Karpas-422 (cell line): Measurements from ENCODE around the gene RNF222. TPM values are rescaled to one million over a fixed set of nuclear protein-coding genes. Genes with fewer than 3 reads are reported as not detected.

Experiments
- DNase-seq: peaks from one replicate; pipeline ENCODE4 v3.0.0-alpha.2; 2015
- H2AFZ ChIP-seq: fragments of 200-600 bp; sonication (generic); 2 replicates; pipeline ENCODE4 v1.6.1; 2014; ENCODE audit warnings: antibody characterized with exemption, low read length, mixed read lengths
- H3K27ac ChIP-seq: fragments of 200-600 bp; sonication (generic); 2 replicates; pipeline ENCODE4 v1.5.1; 2014; ENCODE audit warnings: mild to moderate bottlenecking, low read length, moderate library complexity
- H3K27me3 ChIP-seq: fragments of 200-600 bp; sonication (generic); 2 replicates; pipeline ENCODE4 v1.6.1; 2014; ENCODE audit warnings: low read length, mixed read lengths
- H3K36me3 ChIP-seq: fragments of 200-600 bp; sonication (generic); 2 replicates; pipeline ENCODE4 v1.6.1; 2014; ENCODE audit warnings: low read length, mixed read lengths; ENCODE audit not compliant: insufficient read depth
- H3K4me1 ChIP-seq: fragments of 200-600 bp; sonication (generic); 2 replicates; pipeline ENCODE4 v1.6.1; 2014; ENCODE audit warnings: mild to moderate bottlenecking, low read length, mixed read lengths
- H3K4me2 ChIP-seq: fragments of 200-600 bp; sonication (generic); 2 replicates; pipeline ENCODE4 v1.6.1; 2014; ENCODE audit warnings: low read length, low read depth, mild to moderate bottlenecking; ENCODE audit not compliant: poor library complexity, severe bottlenecking
- H3K4me3 ChIP-seq: fragments of 200-600 bp; sonication (generic); 2 replicates; pipeline ENCODE4 v1.5.1; 2014; ENCODE audit warnings: mild to moderate bottlenecking, antibody characterized with exemption, low read length, mixed read lengths
- H3K79me2 ChIP-seq: fragments of 200-600 bp; sonication (generic); 2 replicates; pipeline ENCODE4 v1.6.1; 2014; ENCODE audit warnings: mild to moderate bottlenecking, low read length, mixed read lengths
- H3K9ac ChIP-seq: fragments of 200-600 bp; sonication (generic); 2 replicates; pipeline ENCODE4 v1.6.0; 2014; ENCODE audit warnings: low read length
- H3K9me2 ChIP-seq: fragments of 200-600 bp; sonication (generic), shearing (Covaris generic); replicated peaks from 2 replicates; pipeline ENCODE4 v1.6.0; 2014; ENCODE audit warnings: mild to moderate bottlenecking, low read length, moderate library complexity; ENCODE audit not compliant: insufficient read depth
- H3K9me3 ChIP-seq: fragments of 300-700, 200-600 bp; sonication (generic); 2 replicates; pipeline ENCODE4 v1.6.1; 2014; ENCODE audit warnings: low read length, mixed read lengths
- H4K20me1 ChIP-seq: fragments of 200-600 bp; sonication (generic); 2 replicates; pipeline ENCODE4 v1.6.1; 2014; ENCODE audit warnings: mild to moderate bottlenecking, antibody characterized with exemption, low read length, low read depth; ENCODE audit not compliant: insufficient read depth
- total RNA-seq: library from RNA; depleted of rRNA; stranded (reverse); fragments of >200 nt; shearing (Covaris generic); gene quantifications from 2 replicates; pipeline ENCODE4 v1.2.3, GENCODE V29; 2014; ENCODE audit warnings: low replicate concordance

The RNF222 gene
- total RNA-seq, 1 experiment from 2014 or later: not detected

DNA sequence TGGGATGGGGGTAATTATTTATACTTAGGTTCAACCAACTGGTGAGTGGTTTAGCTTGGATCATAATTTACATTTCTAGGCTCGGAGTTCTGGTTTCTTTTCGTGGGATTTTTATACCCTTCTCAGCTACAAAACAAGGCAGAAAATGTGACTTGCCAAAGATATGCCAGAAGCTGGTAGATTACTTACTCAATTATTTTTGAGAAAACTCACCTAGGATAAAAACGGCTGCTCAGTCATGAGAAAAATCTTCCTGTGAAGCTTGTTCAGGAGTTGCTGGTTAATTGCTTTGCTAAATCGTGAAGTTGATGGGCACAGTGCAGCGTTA, 39.2 kb upstream of the RNF222 start:
- Histone ChIP-seq H4K20me1 (no peaks in the 10 kb centered on the region; the same call in 1 of the 2 replicates), H2AFZ (no peak overlapping the region), H3K4me1 (peaks cover 11% of the 10 kb centered on the region), H3K27ac (peak overlapping the region; percentile 67; the same call in 1 of the 2 replicates), H3K9ac (peak overlapping the region; percentile 99), H3K79me2 (peaks cover 59% of the 10 kb centered on the region), H3K36me3 (peaks cover 5% of the 10 kb centered on the region; the same call in 1 of the 2 replicates), H3K9me2 (no peaks in the 10 kb centered on the region), H3K9me3 (no peaks in the 10 kb centered on the region), H3K4me2 (peak overlapping the region; percentile 84), H3K4me3 (peak overlapping the region; percentile 86), H3K27me3 (no peaks in the 10 kb centered on the region)
- no peak for DNase-seq

DNA sequence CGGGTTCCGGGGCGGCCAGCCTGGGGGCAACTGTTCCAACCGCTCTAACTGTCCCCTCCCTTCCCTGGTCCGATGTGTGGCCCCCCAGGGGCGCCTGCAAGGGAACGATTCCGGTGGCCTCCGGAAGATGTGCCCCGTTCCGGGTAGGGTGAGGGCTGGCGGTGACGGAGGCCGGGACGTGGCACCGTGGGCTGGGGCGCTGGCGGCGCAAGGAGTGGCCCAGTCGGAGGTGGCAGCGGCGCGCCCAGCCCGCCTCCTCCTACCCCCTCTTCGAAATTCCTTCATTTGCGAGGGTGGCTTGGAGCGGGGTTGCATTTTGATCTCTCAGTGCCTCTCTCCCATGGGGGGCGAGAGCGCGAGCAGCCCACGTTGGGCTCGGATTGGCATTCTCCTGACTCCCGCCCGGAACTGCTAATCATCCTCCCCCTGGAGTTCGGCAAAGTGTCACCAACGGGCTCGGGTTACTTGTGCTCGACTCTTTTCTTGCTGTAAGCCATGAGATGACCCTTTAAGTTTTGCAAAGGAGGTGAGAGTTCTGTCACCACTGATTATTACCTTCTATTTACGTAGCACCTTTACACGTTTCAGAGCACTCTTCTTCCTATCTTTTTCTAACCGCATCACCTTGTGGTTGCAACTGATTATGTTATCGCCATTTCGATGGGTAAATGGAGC, 38.7 kb upstream of the RNF222 start:
- Histone ChIP-seq H3K79me2 (peaks cover 54% of the 10 kb centered on the region), H3K4me2 (peak overlapping the region; percentile 84), H3K9me2 (no peaks in the 10 kb centered on the region), H2AFZ (peak overlapping the region; percentile 38; the same call in 1 of the 2 replicates), H3K27ac (peak overlapping the region; percentile 67), H3K4me1 (peaks cover 11% of the 10 kb centered on the region), H3K9ac (peak overlapping the region; percentile 99), H3K9me3 (no peaks in the 10 kb centered on the region), H4K20me1 (no peaks in the 10 kb centered on the region; the same call in 1 of the 2 replicates), H3K27me3 (no peaks in the 10 kb centered on the region), H3K36me3 (peaks cover 5% of the 10 kb centered on the region; the same call in 1 of the 2 replicates), H3K4me3 (peak overlapping the region; percentile 86)
- DNase-seq: peak; percentile 78

DNA sequence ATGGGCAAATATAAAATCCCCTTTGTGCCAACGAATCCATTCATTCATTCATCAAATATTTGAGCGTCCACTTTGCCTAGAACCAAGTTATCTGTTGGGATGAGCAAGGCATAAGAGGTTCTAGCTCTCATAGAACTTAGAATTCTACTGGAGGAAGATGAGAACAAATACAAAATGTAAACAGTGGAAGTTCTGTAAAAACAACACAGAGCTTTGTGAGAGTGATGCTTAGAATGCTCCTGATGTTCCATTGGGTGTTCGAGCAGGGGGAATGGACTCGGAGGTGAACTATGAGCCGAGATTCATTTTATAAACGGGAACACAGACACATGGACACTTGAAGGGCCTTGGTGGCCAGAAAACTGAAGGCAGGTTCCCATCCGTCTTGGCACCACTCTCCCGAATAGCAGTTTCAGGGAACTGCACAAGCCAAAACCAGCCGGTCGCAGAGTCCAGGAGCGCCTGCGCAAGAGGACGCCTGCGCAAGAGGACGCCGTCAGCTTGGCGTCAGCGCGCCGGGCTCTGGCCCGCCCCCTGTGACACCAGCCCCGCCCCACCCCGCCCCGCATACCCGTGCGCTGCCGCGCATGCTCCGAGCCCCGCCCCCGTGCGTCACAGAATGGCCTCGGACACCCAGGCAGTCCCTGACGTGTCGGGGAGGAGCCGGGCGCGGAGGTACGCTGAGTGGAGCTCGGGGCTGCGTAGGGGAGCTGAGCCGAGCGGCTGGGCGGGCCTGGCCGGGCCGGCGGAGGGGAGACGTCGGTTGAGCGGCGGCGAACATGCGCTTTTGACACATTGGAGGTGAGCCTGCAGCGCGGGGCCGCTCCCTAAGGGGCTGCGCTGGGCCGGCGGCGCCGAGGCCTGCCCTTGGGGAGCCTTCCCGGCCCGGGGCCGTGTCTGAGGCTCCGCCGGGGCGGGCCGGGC, 37.9 kb upstream of the RNF222 start, which contains the start of gene NDEL1:
Gene NDEL1 (plus strand): TSS at position 640 of the 924 bp plus-strand sequence. CDS start 8,388 bp downstream, outside the sequence.
- peak; percentile 99 for DNase-seq
- Histone ChIP-seq H3K9me3 (no peaks in the 10 kb centered on the region), H3K36me3 (peaks cover 5% of the 10 kb centered on the region; the same call in 1 of the 2 replicates), H2AFZ (peak within 1 kb of the TSS; percentile 73), H3K27ac (peak within 1 kb of the TSS; percentile 67), H3K4me1 (peaks cover 11% of the 10 kb centered on the region), H3K79me2 (peaks cover 46% of the 10 kb centered on the region), H3K9ac (peak within 1 kb of the TSS; percentile 99), H4K20me1 (no peaks in the 10 kb centered on the region; the same call in 1 of the 2 replicates), H3K9me2 (no peaks in the 10 kb centered on the region), H3K4me2 (peak within 1 kb of the TSS; percentile 94), H3K4me3 (peak within 1 kb of the TSS; percentile 86), H3K27me3 (no peaks in the 10 kb centered on the region)

DNA sequence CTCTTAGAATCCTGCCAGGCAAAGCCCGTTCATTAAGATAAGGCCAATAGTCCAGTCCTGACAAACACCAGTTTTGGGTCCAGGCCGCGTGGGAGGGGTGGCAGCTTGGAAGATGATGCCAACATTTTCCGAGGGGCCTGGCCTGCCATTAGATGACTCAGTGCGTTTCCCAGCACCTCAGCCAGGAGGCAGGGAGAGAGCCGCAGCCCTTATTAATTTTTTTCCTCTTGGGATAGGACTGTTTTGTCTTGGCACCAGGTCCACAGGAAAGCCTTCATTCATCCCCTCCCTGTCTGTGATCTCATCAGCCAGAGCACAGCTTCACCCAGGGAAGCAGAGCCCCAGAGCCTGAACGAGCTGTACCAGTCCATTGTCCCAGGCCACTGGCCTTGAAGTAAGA, 33.3 kb upstream of the RNF222 start:
- Histone ChIP-seq H3K27me3 (no peaks in the 10 kb centered on the region), H3K9me2 (no peaks in the 10 kb centered on the region), H2AFZ (no peak overlapping the region)

DNA sequence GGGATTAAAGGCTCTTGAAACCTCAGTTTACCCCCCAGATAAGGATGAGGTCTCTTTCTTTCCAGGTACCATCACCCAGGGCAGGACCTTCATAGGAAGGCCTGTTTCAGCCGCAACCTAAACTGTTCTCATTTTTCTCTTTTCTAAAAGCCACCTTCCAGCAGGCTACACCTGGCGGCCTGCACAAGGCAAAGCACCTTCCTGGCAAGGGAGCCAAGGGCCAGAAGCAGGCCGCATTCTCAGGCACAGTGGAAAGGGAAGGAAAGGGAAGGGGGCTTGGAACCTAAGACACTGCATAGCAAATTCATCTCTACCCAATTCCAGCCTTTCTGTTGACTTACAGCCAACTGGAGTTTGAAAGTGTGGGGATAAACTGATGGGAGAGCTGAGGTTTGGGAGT, 29.2 kb upstream of the RNF222 start:
- H3K9me2 ChIP-seq: no peaks in the 10 kb centered on the region
- H3K4me2 ChIP-seq: no peak overlapping the region
- H3K9me3 ChIP-seq: no peaks in the 10 kb centered on the region
- H3K4me1 ChIP-seq: no peaks in the 10 kb centered on the region
- no peaks in the 10 kb centered on the region for H3K79me2 ChIP-seq
- no peak for DNase-seq
- no peak overlapping the region for H3K4me3 ChIP-seq
- H3K9ac ChIP-seq: no peak overlapping the region
- no peak overlapping the region for H2AFZ ChIP-seq
- H3K36me3 ChIP-seq: no peaks in the 10 kb centered on the region
- no peaks in the 10 kb centered on the region for H3K27me3 ChIP-seq
- H3K27ac ChIP-seq: no peak overlapping the region
- no peaks in the 10 kb centered on the region for H4K20me1 ChIP-seq

More for the DNA sequence above, 33.3 kb upstream of the RNF222 start:
- no peak overlapping the region for H3K4me3 ChIP-seq
- no peaks in the 10 kb centered on the region; the same call in 1 of the 2 replicates for H4K20me1 ChIP-seq
- H3K36me3 ChIP-seq: no peaks in the 10 kb centered on the region
- no peak overlapping the region for H3K27ac ChIP-seq
- no peaks in the 10 kb centered on the region for H3K9me3 ChIP-seq
- H3K9ac ChIP-seq: no peak overlapping the region
- H3K4me1 ChIP-seq: peaks cover 4% of the 10 kb centered on the region
- peaks cover under 1% of the 10 kb centered on the region for H3K79me2 ChIP-seq
- no peak for DNase-seq
- H3K4me2 ChIP-seq: no peak overlapping the region

DNA sequence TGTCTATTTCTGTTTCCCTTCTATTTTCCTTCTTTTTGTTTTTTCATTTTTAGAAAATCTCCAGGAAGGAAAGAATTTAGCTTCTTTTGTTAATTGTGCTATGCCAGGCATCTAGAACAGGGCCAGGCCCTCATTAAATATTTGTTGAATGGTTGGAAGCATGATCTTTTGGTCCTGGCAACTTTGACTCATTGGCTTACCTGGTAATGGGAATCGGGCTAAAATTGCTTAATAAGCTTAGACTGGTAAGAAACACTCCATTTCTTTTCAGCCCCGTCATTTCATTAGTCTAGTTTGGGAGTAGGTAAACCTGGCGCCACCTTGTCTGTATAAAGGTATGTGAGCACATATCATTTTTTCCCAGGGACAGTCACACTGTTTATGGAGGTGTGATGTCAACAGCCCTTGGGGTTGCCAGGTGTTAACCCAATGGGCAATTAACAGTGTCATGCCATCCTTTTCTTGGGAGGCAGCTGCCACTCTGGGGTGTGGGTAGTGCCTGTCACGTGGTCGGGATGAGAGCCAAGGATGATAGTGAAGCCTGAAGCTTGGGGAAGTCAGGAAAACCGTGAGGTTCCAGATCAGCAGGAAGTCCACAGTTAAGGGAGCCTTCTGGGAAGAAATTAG, 28.6 kb upstream of the RNF222 start:
- Histone ChIP-seq H3K4me2 (no peak overlapping the region), H2AFZ (no peak overlapping the region), H3K9me3 (no peaks in the 10 kb centered on the region), H4K20me1 (no peaks in the 10 kb centered on the region), H3K27ac (no peak overlapping the region), H3K36me3 (no peaks in the 10 kb centered on the region), H3K4me1 (no peaks in the 10 kb centered on the region), H3K79me2 (no peaks in the 10 kb centered on the region), H3K9ac (no peak overlapping the region), H3K27me3 (no peaks in the 10 kb centered on the region), H3K4me3 (no peak overlapping the region), H3K9me2 (no peaks in the 10 kb centered on the region)
- DNase-seq: no peak

DNA sequence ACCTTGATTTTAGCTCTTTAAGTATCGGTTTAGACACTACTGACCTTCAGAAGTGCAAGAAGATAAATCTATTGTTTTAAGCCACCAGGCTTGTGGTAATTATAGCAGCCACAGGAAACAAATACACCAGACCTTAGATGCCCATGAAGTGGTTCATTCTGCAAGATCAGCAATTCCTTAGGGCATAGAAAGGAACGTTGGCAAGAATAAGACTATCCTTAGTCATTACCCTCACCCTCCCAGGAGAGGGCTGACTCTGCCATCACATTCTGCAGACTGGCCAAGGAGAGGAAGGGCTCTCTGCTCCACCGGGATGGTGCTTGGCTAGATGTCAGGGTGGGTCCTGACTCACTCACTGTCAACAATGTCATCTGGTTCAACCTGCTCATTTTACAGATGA, 23.9 kb upstream of the RNF222 start:
- Histone ChIP-seq H3K36me3 (no peaks in the 10 kb centered on the region), H2AFZ (no peak overlapping the region), H3K9me2 (no peaks in the 10 kb centered on the region)

More for the DNA sequence above, 23.9 kb upstream of the RNF222 start:
- Histone ChIP-seq H3K27ac (no peak overlapping the region), H3K9ac (no peak overlapping the region), H4K20me1 (no peaks in the 10 kb centered on the region), H3K79me2 (no peaks in the 10 kb centered on the region), H3K4me2 (no peak overlapping the region), H3K9me3 (no peaks in the 10 kb centered on the region), H3K27me3 (no peaks in the 10 kb centered on the region), H3K4me3 (no peak overlapping the region), H3K4me1 (no peaks in the 10 kb centered on the region)
- DNase-seq: no peak
